Adrenal gland (tissue), 5 donors: ENCODE measurements around the gene METTL14.
"Not testable (repeated sequence)": the region's sequence is repeated elsewhere in the genome, so short reads cannot be mapped to it uniquely, and the experiment has no call there.

Source experiments
- CTCF ChIP-seq, 6 experiments: fragments of 450-650 bp in 4 of 6; fragments of 200-600 bp in 2 of 6; sonication (generic) in 1 of 6; IDR thresholded peaks; 1 replicate in 5 of 6; 2 replicates in 1 of 6; pipeline versions ENCODE4 v1.5.1 to v1.8.0; 2016 to 2021; ENCODE audit warnings: antibody characterized with exemption in 6 of 6, mild to moderate bottlenecking in 2 of 6, moderate library complexity in 1 of 6
- POLR2A ChIP-seq, 2 donors: fragments of 450-650 bp; IDR thresholded peaks; one replicate each; pipeline ENCODE4 v1.6.1; 2017; ENCODE audit warnings: antibody characterized with exemption in 2 of 2, mild to moderate bottlenecking in 2 of 2, moderate library complexity in 1 of 2
- donor health status: DM: no; HTN: no; CAD: no.

- not testable (repeated sequence) for TF ChIP-seq CTCF, POLR2A (IDR thresholded peaks at IDR 0.05)
Observed at GRCh38 chr4:118669220-118669619, 16.0 kb upstream of the METTL14 start.
